Esophagus squamous epithelium (tissue), 4 donors: ENCODE results near the gene OMA1.

ENCODE experiments used
- CTCF ChIP-seq, 6 experiments: fragments of 450-650 bp in 4 of 6; fragments of 200-600 bp in 2 of 6; sonication (generic) in 2 of 6; IDR thresholded peaks; one replicate each; pipeline ENCODE4 v1.5.1; 2016 to 2019; ENCODE audit warnings: antibody characterized with exemption in 6 of 6, mild to moderate bottlenecking in 4 of 6, moderate library complexity in 4 of 6
- POLR2A ChIP-seq, 4 donors: fragments of 450-650 bp; IDR thresholded peaks; one replicate each; pipeline ENCODE4 v1.6.1; 2017; ENCODE audit warnings: antibody characterized with exemption in 4 of 4, mild to moderate bottlenecking in 4 of 4, moderate library complexity in 3 of 4

GRCh38 chr1:58502519-58502918, 44.0 kb downstream of the OMA1 start:
- TF ChIP-seq CTCF (IDR thresholded peaks at IDR 0.05) (no peak), POLR2A (IDR thresholded peaks at IDR 0.05) (no peak)
